Measurements from ENCODE around the gene RNF13. TPM values are rescaled to one million over a fixed set of nuclear protein-coding genes. Genes with fewer than 3 reads are reported as not detected.

Gene RNF13
- total and polyA plus RNA-seq, 2 donors (not counting 1 experiment from before 2014, with no cell fraction given), result 57.4 to 81.7 TPM

DNA sequence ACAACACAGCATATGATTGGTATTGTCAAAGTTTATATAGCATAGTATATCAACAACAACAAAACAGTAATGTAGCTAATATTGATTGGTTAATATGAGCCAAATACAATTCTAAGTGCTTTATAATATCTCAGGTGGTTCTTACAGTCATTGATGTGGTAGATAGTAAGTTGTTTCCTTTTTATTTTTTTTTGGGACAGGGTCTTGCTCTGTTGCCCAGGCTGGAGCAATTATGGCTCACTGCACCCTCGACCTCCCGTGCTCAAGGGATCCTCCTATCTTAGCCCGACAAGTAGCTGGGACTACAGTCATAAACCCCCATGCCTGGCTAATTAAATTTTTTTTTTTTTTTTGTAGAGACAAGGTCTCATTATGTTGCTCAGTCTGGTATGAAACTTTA is 2.7 kb downstream of the RNF13 start:
- peaks cover 53% of the 10 kb centered on the region for H3K79me2 ChIP-seq (ENCODE audit: control insufficient read depth, insufficient read depth, low read length)

DNA sequence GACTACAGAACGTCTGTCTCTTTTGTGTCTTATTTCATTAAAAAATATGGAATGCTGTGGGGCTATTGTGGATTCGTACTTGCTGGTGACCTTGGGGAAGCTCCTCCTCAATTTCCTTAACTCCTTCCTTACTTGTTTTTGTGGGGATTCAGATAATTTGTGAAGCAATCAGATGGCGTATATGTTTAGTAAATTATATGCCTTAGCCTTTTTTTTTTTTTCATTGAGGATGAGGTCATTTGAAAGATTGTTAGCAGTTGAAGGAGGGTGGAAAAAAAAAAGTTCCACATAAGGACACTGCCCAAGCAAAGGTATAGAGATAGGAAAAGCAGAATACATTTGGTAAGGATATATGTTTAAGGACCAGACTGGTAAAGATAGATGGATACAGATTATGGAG is 3.3 kb downstream of the RNF13 start:
- H3K79me2 ChIP-seq (ENCODE audit: control insufficient read depth, insufficient read depth, low read length), result peaks cover 55% of the 10 kb centered on the region
- peaks cover 4% of the 10 kb centered on the region for H3K4me1 ChIP-seq (ENCODE audit: control insufficient read depth, extremely low read depth, insufficient read depth, low read length)
- H2AFZ ChIP-seq (ENCODE audit: low read length), result no peak overlapping the region
- H3K4me3 ChIP-seq (replicated peaks in 1 of 4; ENCODE audit: control extremely low read depth in 1 of 4, insufficient read depth in 1 of 4, low read depth in 3 of 4, low read length in 4 of 4), result no peak overlapping the region
- H3K36me3 ChIP-seq (ENCODE audit: control insufficient read depth, insufficient read depth, low read length), result no peaks in the 10 kb centered on the region
- no peaks in the 10 kb centered on the region for H4K20me1 ChIP-seq (ENCODE audit: control insufficient read depth, extremely low read depth, insufficient read depth, low read length)
- H3K9me3 ChIP-seq (ENCODE audit: control insufficient read depth, insufficient read depth, low read depth, low read length), result no peaks in the 10 kb centered on the region
- H3K9ac ChIP-seq (ENCODE audit: insufficient read depth, low read length), result no peak overlapping the region
- H3K27ac ChIP-seq (ENCODE audit: insufficient read depth, low read length), result no peak overlapping the region
- no peak for DNase-seq (ENCODE audit: low read depth in 2 of 2)
- no peaks in the 10 kb centered on the region for H3K27me3 ChIP-seq (ENCODE audit: control insufficient read depth, insufficient read depth, low read length)
- H3K4me2 ChIP-seq (ENCODE audit: extremely low read depth, insufficient read depth, low read length), result no peak overlapping the region
- TF ChIP-seq EZH2 (IDR thresholded peaks at IDR 0.05; ENCODE audit: low read length, missing control alignments) (no peak), CTCF (conservative IDR thresholded peaks at IDR 0.05 in 1 of 2, IDR thresholded peaks at IDR 0.05 in 1 of 2; ENCODE audit: low read depth in 1 of 2, low read length in 2 of 2) (no peak)

More for the DNA sequence above, 2.7 kb downstream of the RNF13 start:
- Histone ChIP-seq H3K27me3 (ENCODE audit: control insufficient read depth, insufficient read depth, low read length) (no peaks in the 10 kb centered on the region), H3K4me1 (ENCODE audit: control insufficient read depth, extremely low read depth, insufficient read depth, low read length) (peaks cover 4% of the 10 kb centered on the region), H3K4me3 (replicated peaks in 1 of 4; ENCODE audit: control extremely low read depth in 1 of 4, insufficient read depth in 1 of 4, low read depth in 3 of 4, low read length in 4 of 4) (no peak overlapping the region), H4K20me1 (ENCODE audit: control insufficient read depth, extremely low read depth, insufficient read depth, low read length) (no peaks in the 10 kb centered on the region), H3K36me3 (ENCODE audit: control insufficient read depth, insufficient read depth, low read length) (no peaks in the 10 kb centered on the region), H3K9me3 (ENCODE audit: control insufficient read depth, insufficient read depth, low read depth, low read length) (no peaks in the 10 kb centered on the region), H3K9ac (ENCODE audit: insufficient read depth, low read length) (no peak overlapping the region), H3K4me2 (ENCODE audit: extremely low read depth, insufficient read depth, low read length) (no peak overlapping the region), H3K27ac (ENCODE audit: insufficient read depth, low read length) (no peak overlapping the region), H2AFZ (ENCODE audit: low read length) (no peak overlapping the region)
- no peak for TF ChIP-seq EZH2 (IDR thresholded peaks at IDR 0.05; ENCODE audit: low read length, missing control alignments)
- TF ChIP-seq CTCF (conservative IDR thresholded peaks at IDR 0.05 in 1 of 2, IDR thresholded peaks at IDR 0.05 in 1 of 2; ENCODE audit: low read depth in 1 of 2, low read length in 2 of 2), result no peak
- no peak for DNase-seq (ENCODE audit: low read depth in 2 of 2)

GRCh38 chr3:149816986-149817385 is 4.0 kb downstream of the RNF13 start:
- no peak overlapping the region for H3K4me3 ChIP-seq (replicated peaks in 1 of 4; ENCODE audit: control extremely low read depth in 1 of 4, insufficient read depth in 1 of 4, low read depth in 3 of 4, low read length in 4 of 4)
- peak in 1 of 2 donors; percentile 83 for DNase-seq (ENCODE audit: low read depth in 2 of 2)

More at GRCh38 chr3:149816986-149817385, 4.0 kb downstream of the RNF13 start:
- H3K36me3 ChIP-seq (ENCODE audit: control insufficient read depth, insufficient read depth, low read length), result no peaks in the 10 kb centered on the region
- H3K79me2 ChIP-seq (ENCODE audit: control insufficient read depth, insufficient read depth, low read length), result peaks cover 59% of the 10 kb centered on the region
- no peaks in the 10 kb centered on the region for H3K27me3 ChIP-seq (ENCODE audit: control insufficient read depth, insufficient read depth, low read length)
- no peaks in the 10 kb centered on the region for H3K9me3 ChIP-seq (ENCODE audit: control insufficient read depth, insufficient read depth, low read depth, low read length)
- H3K4me2 ChIP-seq (ENCODE audit: extremely low read depth, insufficient read depth, low read length), result peak overlapping the region; percentile 48
- no peaks in the 10 kb centered on the region for H4K20me1 ChIP-seq (ENCODE audit: control insufficient read depth, extremely low read depth, insufficient read depth, low read length)
- no peak for TF ChIP-seq CTCF (conservative IDR thresholded peaks at IDR 0.05 in 1 of 2, IDR thresholded peaks at IDR 0.05 in 1 of 2; ENCODE audit: low read depth in 1 of 2, low read length in 2 of 2)
- no peak for TF ChIP-seq EZH2 (IDR thresholded peaks at IDR 0.05; ENCODE audit: low read length, missing control alignments)
- H2AFZ ChIP-seq (ENCODE audit: low read length), result no peak overlapping the region
- no peak overlapping the region for H3K9ac ChIP-seq (ENCODE audit: insufficient read depth, low read length)
- H3K27ac ChIP-seq (ENCODE audit: insufficient read depth, low read length), result no peak overlapping the region
- peaks cover 4% of the 10 kb centered on the region for H3K4me1 ChIP-seq (ENCODE audit: control insufficient read depth, extremely low read depth, insufficient read depth, low read length)

All from fibroblast of lung (primary cell).